HEK293 (cell line): Measurements from ENCODE around the gene LRRC75A.

ENCODE experiments used
- BCL11A ChIP-seq: fragments of 450-650 bp; formaldehyde crosslinking; IDR thresholded peaks from 2 replicates; pipeline ENCODE4 v1.5.1; 2016; ENCODE audit warnings: low read depth, missing biosample characterization, missing genetic modification characterization
- GFI1B ChIP-seq: fragments of 450-650 bp; formaldehyde crosslinking; IDR thresholded peaks from 2 replicates; pipeline ENCODE4 v1.5.1; 2016; ENCODE audit warnings: missing biosample characterization, missing genetic modification characterization
- GLIS2 ChIP-seq: fragments of 450-650 bp; formaldehyde crosslinking; IDR thresholded peaks from 2 replicates; pipeline ENCODE4 v1.5.1; 2016; ENCODE audit warnings: missing biosample characterization, missing genetic modification characterization
- HOXC10 ChIP-seq: sonication (generic); formaldehyde crosslinking; IDR thresholded peaks from 2 replicates; pipeline ENCODE4 v1.8.1; 2023; ENCODE audit warnings: mild to moderate bottlenecking, missing genetic modification reagents
- IKZF3 ChIP-seq: fragments of 450-650 bp; IDR thresholded peaks from 2 replicates; pipeline ENCODE4 v1.5.0; 2018; ENCODE audit warnings: missing biosample characterization, mild to moderate bottlenecking, missing genetic modification characterization, moderate library complexity
- KLF1 ChIP-seq: fragments of 450-650 bp; formaldehyde crosslinking; IDR thresholded peaks from 2 replicates; pipeline ENCODE4 v1.5.1; 2016; ENCODE audit warnings: missing biosample characterization, missing genetic modification characterization
- KLF9 ChIP-seq: fragments of 450-650 bp; formaldehyde crosslinking; IDR thresholded peaks from 2 replicates; pipeline ENCODE4 v1.5.1; 2016; ENCODE audit warnings: missing biosample characterization, missing genetic modification characterization, low read depth
- PRDM4 ChIP-seq: fragments of 450-650 bp; formaldehyde crosslinking; IDR thresholded peaks from 2 replicates; pipeline ENCODE4 v1.5.1; 2017; ENCODE audit warnings: missing biosample characterization, missing genetic modification characterization
- SCRT2 ChIP-seq: fragments of 450-650 bp; formaldehyde crosslinking; IDR thresholded peaks from 2 replicates; pipeline ENCODE4 v1.5.1; 2016; ENCODE audit warnings: missing biosample characterization, missing genetic modification characterization
- SP3 ChIP-seq: fragments of 450-650 bp; formaldehyde crosslinking; IDR thresholded peaks from 2 replicates; pipeline ENCODE4 v1.5.1; 2016; ENCODE audit warnings: missing biosample characterization, missing genetic modification characterization
- ZBTB8A ChIP-seq: fragments of 450-650 bp; formaldehyde crosslinking; IDR thresholded peaks from 2 replicates; pipeline ENCODE4 v1.5.1; 2016; ENCODE audit warnings: missing biosample characterization, missing genetic modification characterization
- ZEB2 ChIP-seq: fragments of 450-650 bp; formaldehyde crosslinking; IDR thresholded peaks from 2 replicates; pipeline ENCODE4 v1.5.1; 2016; ENCODE audit warnings: missing biosample characterization, missing genetic modification characterization
- ZFHX2 ChIP-seq: fragments of 450-650 bp; formaldehyde crosslinking; conservative IDR thresholded peaks from 2 replicates; pipeline ENCODE4 v1.5.1; 2016; ENCODE audit warnings: missing biosample characterization, missing genetic modification characterization
- ZFP3 ChIP-seq: fragments of 450-650 bp; formaldehyde crosslinking; IDR thresholded peaks from 2 replicates; pipeline ENCODE4 v1.5.1; 2016; ENCODE audit warnings: low read depth, missing biosample characterization, missing genetic modification characterization
- ZFP37 ChIP-seq: fragments of 450-650 bp; formaldehyde crosslinking; IDR thresholded peaks from 2 replicates; pipeline ENCODE4 v1.5.1; 2016; ENCODE audit warnings: missing biosample characterization, missing genetic modification characterization
- ZIC2 ChIP-seq: fragments of 450-650 bp; formaldehyde crosslinking; IDR thresholded peaks from 2 replicates; pipeline ENCODE4 v1.5.1; 2016; ENCODE audit warnings: missing biosample characterization, missing genetic modification characterization
- ZNF146 ChIP-seq: fragments of 450-650 bp; formaldehyde crosslinking; IDR thresholded peaks from 2 replicates; pipeline ENCODE4 v1.5.1; 2016; ENCODE audit warnings: missing biosample characterization, missing genetic modification characterization
- ZNF155 ChIP-seq: fragments of 450-650 bp; formaldehyde crosslinking; IDR thresholded peaks from 2 replicates; pipeline ENCODE4 v1.5.1; 2016; ENCODE audit warnings: missing biosample characterization, missing genetic modification characterization
- ZNF169 ChIP-seq: fragments of 450-650 bp; formaldehyde crosslinking; IDR thresholded peaks from 2 replicates; pipeline ENCODE4 v1.5.1; 2016; ENCODE audit warnings: missing biosample characterization, missing genetic modification characterization
- ZNF223 ChIP-seq: fragments of 450-650 bp; formaldehyde crosslinking; IDR thresholded peaks from 2 replicates; pipeline ENCODE4 v1.5.1; 2016; ENCODE audit warnings: missing biosample characterization, missing genetic modification characterization
- ZNF24 ChIP-seq: fragments of 450-650 bp; formaldehyde crosslinking; IDR thresholded peaks from 2 replicates; pipeline ENCODE4 v1.5.1; 2016; ENCODE audit warnings: missing biosample characterization, missing genetic modification characterization
- ZNF404 ChIP-seq: fragments of 450-650 bp; formaldehyde crosslinking; IDR thresholded peaks from 2 replicates; pipeline ENCODE4 v1.5.1; 2017; ENCODE audit warnings: missing biosample characterization, missing genetic modification characterization
- ZNF426 ChIP-seq: fragments of 450-650 bp; formaldehyde crosslinking; IDR thresholded peaks from 2 replicates; pipeline ENCODE4 v1.5.1; 2017; ENCODE audit warnings: missing biosample characterization, missing genetic modification characterization, mild to moderate bottlenecking, inconsistent platforms, moderate library complexity
- ZNF433 ChIP-seq: fragments of 450-650 bp; formaldehyde crosslinking; IDR thresholded peaks from 2 replicates; pipeline ENCODE4 v1.5.1; 2016; ENCODE audit warnings: missing biosample characterization, missing genetic modification characterization, low read depth
- ZNF48 ChIP-seq: fragments of 450-650 bp; formaldehyde crosslinking; IDR thresholded peaks from 2 replicates; pipeline ENCODE4 v1.5.1; 2016; ENCODE audit warnings: missing biosample characterization, missing genetic modification characterization
- ZNF529 ChIP-seq: fragments of 450-650 bp; formaldehyde crosslinking; IDR thresholded peaks from 2 replicates; pipeline ENCODE4 v1.5.1; 2017; ENCODE audit warnings: missing genetic modification characterization, missing biosample characterization; ENCODE audit not compliant: insufficient replicate concordance
- ZNF558 ChIP-seq: fragments of 450-650 bp; formaldehyde crosslinking; IDR thresholded peaks from 2 replicates; pipeline ENCODE4 v1.5.1; 2016; ENCODE audit warnings: missing biosample characterization, missing genetic modification characterization
- ZNF76 ChIP-seq: fragments of 450-650 bp; formaldehyde crosslinking; IDR thresholded peaks from 2 replicates; pipeline ENCODE4; 2016; ENCODE audit warnings: low read depth, missing biosample characterization, missing genetic modification characterization, borderline replicate concordance
- ZNF791 ChIP-seq: fragments of 450-650 bp; formaldehyde crosslinking; IDR thresholded peaks from 2 replicates; pipeline ENCODE4 v1.5.1; 2016; ENCODE audit warnings: missing biosample characterization, missing genetic modification characterization
- ZNF843 ChIP-seq: fragments of 450-650 bp; formaldehyde crosslinking; IDR thresholded peaks from 2 replicates; pipeline ENCODE4 v1.5.1; 2016; ENCODE audit warnings: missing biosample characterization, missing genetic modification characterization
- ZSCAN23 ChIP-seq: fragments of 450-650 bp; formaldehyde crosslinking; IDR thresholded peaks from 2 replicates; pipeline ENCODE4 v1.5.1; 2016; ENCODE audit warnings: missing biosample characterization, missing genetic modification characterization
- TF ChIP-seq, protein P1 (sequence below): fragments of 450-650 bp; formaldehyde crosslinking; IDR thresholded peaks from 2 replicates; pipeline ENCODE4 v1.5.1; 2017; ENCODE audit warnings: missing biosample characterization, missing genetic modification characterization
- TF ChIP-seq, protein P2 (sequence below): fragments of 450-650 bp; formaldehyde crosslinking; IDR thresholded peaks from 2 replicates; pipeline ENCODE4 v1.5.1; 2016; ENCODE audit warnings: missing biosample characterization, missing genetic modification characterization, borderline replicate concordance
- TF ChIP-seq, protein P3 (sequence below): fragments of 450-650 bp; IDR thresholded peaks from 2 replicates; pipeline ENCODE4 v1.5.1; 2018; ENCODE audit warnings: missing biosample characterization, missing genetic modification characterization

Gene LRRC75A

GRCh38 chr17:16406742-16407674 is 85.0 kb downstream of the LRRC75A start (continued):
- TF ChIP-seq ZNF169: no peak
- peak; percentile 76 for TF ChIP-seq ZNF76 (tag by site-specific recombination)
- TF ChIP-seq ZFP37 (tag by site-specific recombination): peak; percentile 85
- TF ChIP-seq ZNF433 (tag by site-specific recombination): peak; percentile 97
- peak; percentile 77 for TF ChIP-seq KLF9 (tag by site-specific recombination)
- peak; percentile 91; the same call in 1 of the 2 replicates for TF ChIP-seq ZNF404 (tag by site-specific recombination)
- TF ChIP-seq KLF1 (tag by site-specific recombination): peak; percentile 81
- TF ChIP-seq ZBTB8A: peak; percentile 87
- TF ChIP-seq GFI1B (tag by site-specific recombination): 0 out of 2 replicates have a peak, but pooled peaks have one; percentile 57
- TF ChIP-seq PRDM4 (tag by site-specific recombination): peak; percentile 54; the same call in 1 of the 2 replicates
- 0 out of 2 replicates have a peak, but pooled peaks have one; percentile 9 for TF ChIP-seq SCRT2
- TF ChIP-seq ZNF529 (tag by site-specific recombination): peak; percentile 59
- TF ChIP-seq ZNF155 (tag by site-specific recombination): peak; percentile 91; the same call in 1 of the 2 replicates
- peak; percentile 45 for TF ChIP-seq ZIC2 (tag by site-specific recombination)
- TF ChIP-seq ZFP3 (tag by site-specific recombination): 0 out of 2 replicates have a peak, but pooled peaks have one; percentile 44
- 0 out of 2 replicates have a peak, but pooled peaks have one; percentile 65 for TF ChIP-seq ZSCAN23 (tag by site-specific recombination)
- TF ChIP-seq, protein P1, sequence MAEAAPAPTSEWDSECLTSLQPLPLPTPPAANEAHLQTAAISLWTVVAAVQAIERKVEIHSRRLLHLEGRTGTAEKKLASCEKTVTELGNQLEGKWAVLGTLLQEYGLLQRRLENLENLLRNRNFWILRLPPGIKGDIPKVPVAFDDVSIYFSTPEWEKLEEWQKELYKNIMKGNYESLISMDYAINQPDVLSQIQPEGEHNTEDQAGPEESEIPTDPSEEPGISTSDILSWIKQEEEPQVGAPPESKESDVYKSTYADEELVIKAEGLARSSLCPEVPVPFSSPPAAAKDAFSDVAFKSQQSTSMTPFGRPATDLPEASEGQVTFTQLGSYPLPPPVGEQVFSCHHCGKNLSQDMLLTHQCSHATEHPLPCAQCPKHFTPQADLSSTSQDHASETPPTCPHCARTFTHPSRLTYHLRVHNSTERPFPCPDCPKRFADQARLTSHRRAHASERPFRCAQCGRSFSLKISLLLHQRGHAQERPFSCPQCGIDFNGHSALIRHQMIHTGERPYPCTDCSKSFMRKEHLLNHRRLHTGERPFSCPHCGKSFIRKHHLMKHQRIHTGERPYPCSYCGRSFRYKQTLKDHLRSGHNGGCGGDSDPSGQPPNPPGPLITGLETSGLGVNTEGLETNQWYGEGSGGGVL (tag by site-specific recombination): peak; percentile 71
- TF ChIP-seq IKZF3 (tag by site-specific recombination): peak; percentile 61; the same call in 1 of the 2 replicates
- TF ChIP-seq ZEB2: 0 out of 2 replicates have a peak, but pooled peaks have one; percentile 37
- TF ChIP-seq, protein P2, sequence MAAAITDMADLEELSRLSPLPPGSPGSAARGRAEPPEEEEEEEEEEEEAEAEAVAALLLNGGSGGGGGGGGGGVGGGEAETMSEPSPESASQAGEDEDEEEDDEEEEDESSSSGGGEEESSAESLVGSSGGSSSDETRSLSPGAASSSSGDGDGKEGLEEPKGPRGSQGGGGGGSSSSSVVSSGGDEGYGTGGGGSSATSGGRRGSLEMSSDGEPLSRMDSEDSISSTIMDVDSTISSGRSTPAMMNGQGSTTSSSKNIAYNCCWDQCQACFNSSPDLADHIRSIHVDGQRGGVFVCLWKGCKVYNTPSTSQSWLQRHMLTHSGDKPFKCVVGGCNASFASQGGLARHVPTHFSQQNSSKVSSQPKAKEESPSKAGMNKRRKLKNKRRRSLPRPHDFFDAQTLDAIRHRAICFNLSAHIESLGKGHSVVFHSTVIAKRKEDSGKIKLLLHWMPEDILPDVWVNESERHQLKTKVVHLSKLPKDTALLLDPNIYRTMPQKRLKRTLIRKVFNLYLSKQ (tag by site-specific recombination): peak; percentile 90
- peak; percentile 76 for TF ChIP-seq ZNF791 (tag by site-specific recombination)
- TF ChIP-seq ZNF223 (tag by site-specific recombination): peak; percentile 87
- peak; percentile 70 for TF ChIP-seq ZNF24
- 0 out of 2 replicates have a peak, but pooled peaks have one; percentile 14 for TF ChIP-seq ZNF146 (tag by site-specific recombination)
- peak; percentile 91 for TF ChIP-seq ZFHX2 (tag by site-specific recombination)
- no peak for TF ChIP-seq HOXC10 (CRISPR knock-in tag)
- TF ChIP-seq, protein P3, sequence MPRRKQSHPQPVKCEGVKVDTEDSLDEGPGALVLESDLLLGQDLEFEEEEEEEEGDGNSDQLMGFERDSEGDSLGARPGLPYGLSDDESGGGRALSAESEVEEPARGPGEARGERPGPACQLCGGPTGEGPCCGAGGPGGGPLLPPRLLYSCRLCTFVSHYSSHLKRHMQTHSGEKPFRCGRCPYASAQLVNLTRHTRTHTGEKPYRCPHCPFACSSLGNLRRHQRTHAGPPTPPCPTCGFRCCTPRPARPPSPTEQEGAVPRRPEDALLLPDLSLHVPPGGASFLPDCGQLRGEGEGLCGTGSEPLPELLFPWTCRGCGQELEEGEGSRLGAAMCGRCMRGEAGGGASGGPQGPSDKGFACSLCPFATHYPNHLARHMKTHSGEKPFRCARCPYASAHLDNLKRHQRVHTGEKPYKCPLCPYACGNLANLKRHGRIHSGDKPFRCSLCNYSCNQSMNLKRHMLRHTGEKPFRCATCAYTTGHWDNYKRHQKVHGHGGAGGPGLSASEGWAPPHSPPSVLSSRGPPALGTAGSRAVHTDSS: no peak
- TF ChIP-seq ZNF426 (tag by site-specific recombination): peak; percentile 97
- TF ChIP-seq ZNF48 (tag by site-specific recombination): no peak
- no peak for TF ChIP-seq BCL11A
- TF ChIP-seq SP3 (tag by site-specific recombination): peak; percentile 54
- TF ChIP-seq GLIS2 (tag by site-specific recombination): peak; percentile 94
- TF ChIP-seq ZNF843: no peak
- peak; percentile 87 for TF ChIP-seq ZNF558 (tag by site-specific recombination)
